Activated CD4-positive, alpha-beta T cell treated with anti-CD3 and anti-CD28 coated beads for 24 hours (primary cell): ENCODE data around the gene MMRN2.
"Not testable (repeated sequence)": the region's sequence is repeated elsewhere in the genome, so short reads cannot be mapped to it uniquely, and the experiment has no call there.

Source experiments
- DNase-seq, 2 donors: peaks; one replicate each; pipeline ENCODE4 v3.0.0-alpha.2; 2020; ENCODE audit warnings: low read depth in 2 of 2

MMRN2 gene, protein sequence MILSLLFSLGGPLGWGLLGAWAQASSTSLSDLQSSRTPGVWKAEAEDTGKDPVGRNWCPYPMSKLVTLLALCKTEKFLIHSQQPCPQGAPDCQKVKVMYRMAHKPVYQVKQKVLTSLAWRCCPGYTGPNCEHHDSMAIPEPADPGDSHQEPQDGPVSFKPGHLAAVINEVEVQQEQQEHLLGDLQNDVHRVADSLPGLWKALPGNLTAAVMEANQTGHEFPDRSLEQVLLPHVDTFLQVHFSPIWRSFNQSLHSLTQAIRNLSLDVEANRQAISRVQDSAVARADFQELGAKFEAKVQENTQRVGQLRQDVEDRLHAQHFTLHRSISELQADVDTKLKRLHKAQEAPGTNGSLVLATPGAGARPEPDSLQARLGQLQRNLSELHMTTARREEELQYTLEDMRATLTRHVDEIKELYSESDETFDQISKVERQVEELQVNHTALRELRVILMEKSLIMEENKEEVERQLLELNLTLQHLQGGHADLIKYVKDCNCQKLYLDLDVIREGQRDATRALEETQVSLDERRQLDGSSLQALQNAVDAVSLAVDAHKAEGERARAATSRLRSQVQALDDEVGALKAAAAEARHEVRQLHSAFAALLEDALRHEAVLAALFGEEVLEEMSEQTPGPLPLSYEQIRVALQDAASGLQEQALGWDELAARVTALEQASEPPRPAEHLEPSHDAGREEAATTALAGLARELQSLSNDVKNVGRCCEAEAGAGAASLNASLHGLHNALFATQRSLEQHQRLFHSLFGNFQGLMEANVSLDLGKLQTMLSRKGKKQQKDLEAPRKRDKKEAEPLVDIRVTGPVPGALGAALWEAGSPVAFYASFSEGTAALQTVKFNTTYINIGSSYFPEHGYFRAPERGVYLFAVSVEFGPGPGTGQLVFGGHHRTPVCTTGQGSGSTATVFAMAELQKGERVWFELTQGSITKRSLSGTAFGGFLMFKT

DNA sequence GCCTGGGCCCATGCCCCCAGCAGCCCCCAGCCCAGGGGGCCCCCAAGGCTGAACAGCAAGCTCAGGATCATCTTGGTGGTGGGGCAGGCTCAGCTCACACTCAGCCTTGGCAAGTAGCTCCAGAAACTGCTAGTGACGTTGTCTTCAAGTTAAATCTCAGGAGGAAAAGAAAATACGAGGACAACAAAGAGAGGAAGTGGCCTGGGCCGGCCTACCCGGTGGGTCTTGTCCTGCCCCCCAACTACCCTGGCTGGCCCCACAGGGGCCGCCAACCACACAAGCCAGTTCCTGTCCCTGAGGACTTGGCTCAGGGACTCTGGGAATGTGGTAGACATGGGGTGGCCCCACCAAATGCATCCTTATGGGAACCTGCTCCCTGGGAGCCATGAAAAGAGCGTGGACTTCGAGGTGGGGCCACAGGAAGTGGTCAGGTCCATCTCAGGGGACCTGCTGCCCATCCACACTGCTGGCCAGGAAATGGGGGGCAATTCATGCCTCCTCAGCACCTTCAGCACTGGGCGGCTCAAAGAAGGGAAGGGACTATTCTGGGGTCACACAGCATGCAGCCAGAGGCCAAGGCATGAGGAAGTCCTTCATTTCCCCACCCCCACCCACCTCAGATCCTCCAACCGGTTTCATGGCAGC, at the start of gene MMRN2:
MMRN2 (minus strand) TSS at position 145 of the 645 bp plus-strand sequence; CDS start at position 71, 74 bp downstream.
- DNase-seq, result no peak

DNA sequence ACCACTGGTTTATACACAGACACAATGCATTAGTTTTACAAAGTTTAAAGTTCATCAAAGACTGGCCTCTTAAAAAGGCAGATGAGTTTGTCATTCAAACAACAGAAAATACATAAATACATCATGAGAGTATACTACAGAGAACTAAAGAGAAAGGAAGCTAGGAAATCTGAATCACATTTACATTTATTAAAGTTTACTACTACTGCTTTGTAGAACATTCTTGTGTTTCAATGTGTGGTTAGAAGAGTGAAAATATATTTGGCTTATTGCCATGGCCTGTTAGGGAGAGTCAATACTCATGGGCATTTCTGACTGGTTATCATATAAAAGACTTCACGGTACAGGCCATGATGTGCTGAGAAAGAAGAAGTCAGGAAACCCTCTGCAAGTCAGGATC, 49.7 kb upstream of the MMRN2 start:
- not testable (repeated sequence) for DNase-seq

DNA sequence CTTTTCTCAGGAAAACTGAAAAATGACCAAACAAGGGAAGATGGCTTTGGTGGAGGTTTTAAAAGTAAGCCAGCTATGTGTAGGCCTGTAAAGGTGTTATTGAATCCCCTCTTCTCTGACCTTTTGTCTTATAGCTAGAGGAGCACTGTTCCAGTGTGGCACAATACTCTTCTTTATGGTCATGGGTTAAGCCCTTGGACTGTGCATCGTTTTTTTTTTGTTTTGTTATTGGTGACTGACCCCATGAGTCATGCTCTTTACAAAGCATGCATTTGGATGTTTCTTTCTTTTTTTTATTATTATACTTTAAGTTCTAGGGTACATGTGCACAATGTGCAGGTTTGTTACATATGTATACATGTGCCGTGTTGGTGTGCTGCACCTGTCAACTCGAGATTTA, 43.1 kb upstream of the MMRN2 start:
- DNase-seq, result no peak

DNA sequence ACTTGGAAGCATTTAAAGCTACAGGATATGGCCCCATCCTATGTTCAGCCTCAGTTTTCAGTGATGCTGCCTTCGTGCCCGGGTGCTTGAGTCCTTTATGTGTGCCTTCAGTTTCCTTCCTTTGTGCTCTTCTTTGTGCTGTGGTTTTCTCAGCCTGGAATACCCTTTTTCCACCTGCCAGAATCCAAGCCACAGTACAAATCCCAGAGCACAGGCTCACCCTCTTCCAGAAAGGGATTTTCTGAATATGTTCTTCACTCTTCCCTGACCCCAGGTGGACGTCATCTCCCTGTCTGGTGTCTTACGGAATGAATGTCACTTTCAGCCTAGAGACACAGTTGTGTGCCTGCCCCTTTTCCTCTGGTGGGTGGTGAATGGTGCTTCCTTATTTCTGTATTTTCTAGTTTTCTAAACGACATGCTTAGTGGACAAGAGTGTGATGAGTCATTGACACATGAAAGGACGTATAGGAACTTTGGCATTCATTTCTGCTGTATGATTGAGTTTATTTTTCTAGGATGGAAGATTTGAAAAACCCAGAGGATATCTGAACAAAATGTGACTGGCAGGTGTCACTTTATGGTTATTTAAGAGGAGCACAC, 42.5 kb upstream of the MMRN2 start:
- DNase-seq, result not testable (repeated sequence)

DNA sequence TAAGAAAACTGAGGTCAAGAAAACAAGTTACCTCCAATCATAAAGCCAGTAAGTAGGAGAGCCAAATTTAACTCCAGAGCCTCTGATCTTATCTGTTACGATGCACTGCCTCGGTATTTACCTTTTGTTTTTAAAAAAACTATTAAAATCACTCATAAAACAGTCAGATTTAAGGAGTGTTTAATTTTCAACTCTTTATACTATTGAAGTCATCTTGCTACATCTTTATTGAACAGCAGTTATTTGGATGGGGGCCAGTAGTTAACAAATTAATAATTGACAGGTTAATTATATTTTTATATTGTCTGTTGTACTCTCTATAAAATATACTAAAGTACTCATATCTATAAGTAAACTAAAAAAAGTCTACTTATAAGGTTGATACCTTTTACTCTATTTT, 35.5 kb upstream of the MMRN2 start:
- DNase-seq, result no peak

DNA sequence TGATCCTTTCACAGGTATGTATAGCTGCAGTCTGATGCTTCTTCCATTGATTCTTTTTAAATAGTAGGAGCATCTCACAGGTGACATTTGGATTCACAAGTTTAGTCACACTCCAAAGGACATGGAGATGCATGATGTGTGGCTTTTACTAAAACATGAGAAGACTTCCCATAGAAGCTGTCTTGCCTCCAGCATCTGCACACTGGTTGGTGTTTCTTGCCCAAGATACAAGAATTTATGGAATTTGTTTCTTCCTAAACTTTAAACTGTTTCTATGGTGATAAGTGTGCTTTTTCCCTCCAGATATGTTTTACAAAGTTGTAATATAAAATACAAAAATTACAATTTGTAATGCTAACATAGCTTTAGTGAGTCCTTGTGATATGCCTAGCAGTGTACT, 35.0 kb upstream of the MMRN2 start:
- DNase-seq, result no peak

DNA sequence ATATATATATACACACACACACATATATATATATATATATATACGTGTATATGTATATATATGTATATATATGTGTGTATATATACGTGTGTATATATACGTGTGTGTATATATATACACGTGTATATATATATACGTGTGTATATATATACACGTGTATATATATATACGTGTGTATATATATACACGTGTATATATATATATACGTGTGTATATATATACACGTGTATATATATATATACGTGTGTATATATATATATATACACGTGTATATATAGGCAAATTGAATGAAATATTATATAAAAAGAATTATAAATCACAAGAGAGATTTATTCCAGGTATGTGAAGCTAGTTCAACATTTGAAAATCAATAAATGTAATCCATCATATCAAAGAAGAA, 33.9 kb upstream of the MMRN2 start:
- DNase-seq, result not testable (repeated sequence)

DNA sequence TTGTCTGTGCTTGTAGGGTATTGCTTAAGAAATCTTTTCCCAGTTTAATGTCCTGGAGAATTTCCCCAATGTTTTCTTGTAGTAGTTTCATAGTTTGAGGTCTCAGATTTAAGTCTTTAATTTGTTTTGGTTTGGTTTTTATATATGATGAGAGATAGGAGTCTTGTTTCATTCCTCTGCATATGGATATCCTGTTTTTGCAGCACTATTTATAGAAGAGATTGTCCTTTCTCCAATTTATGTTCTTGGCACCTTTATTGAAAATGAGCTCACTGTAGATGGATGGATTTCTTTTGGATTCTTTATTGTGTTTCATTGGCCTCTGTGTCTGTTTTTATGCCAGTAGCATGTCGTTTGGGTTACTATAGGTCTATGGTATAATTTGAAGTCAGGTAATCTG, 31.1 kb upstream of the MMRN2 start:
- no peak for DNase-seq

DNA sequence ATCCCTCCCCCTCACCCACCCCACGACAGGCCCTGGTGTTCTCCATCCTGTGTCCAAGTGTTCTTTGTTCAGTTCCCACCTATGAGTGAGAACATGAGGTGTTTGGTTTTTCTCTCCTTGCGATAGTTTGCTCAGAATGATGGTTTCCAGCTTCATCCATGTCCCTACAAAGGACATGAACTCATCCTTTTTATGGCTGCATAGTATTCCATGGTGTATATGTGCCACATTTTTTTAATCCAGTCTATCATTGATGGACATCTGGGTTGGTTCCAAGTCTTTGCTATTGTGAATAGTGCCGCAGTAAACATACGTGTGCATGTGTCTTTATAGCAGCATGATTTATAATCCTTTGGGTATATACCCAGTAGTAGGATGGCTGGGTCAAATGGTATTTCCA, 27.1 kb upstream of the MMRN2 start:
- DNase-seq, result not testable (repeated sequence)

DNA sequence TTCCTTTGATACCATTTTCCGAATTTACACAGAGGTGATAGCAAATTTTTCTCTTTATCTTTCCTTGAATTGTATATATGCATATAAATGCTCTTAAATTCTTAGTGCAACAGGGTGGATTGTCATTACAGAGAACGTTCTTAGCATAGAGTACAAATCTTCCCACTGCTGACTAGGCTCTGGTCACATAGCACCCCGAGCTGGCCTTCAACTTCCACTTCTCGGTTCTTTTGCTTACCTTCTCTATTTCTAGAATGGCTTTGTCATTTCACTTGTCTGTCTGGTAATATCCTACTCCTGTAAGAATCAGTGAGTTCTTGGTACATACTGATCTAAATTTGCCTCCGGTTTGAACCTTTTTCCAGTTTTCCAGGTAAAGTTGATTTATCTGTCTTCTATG, 24.3 kb upstream of the MMRN2 start:
- no peak for DNase-seq

DNA sequence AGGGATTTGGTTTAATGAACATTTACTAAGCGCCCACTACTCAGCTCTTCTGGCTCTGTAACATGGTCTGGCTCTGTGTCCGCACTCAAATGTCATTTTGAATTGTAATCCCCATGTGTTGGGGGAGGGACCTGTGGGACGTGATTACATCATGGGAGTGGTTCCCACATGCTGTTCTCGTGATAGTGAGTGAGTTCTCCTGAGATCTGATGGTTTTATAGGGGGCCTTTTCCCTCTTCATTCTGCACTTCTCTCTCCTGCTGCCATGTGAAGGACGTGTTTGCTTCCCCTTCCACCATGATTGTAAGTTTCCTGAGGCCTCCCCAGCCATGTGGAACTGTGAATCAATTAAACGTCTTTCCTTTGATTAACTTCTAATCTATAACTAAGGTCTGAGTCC, 23.6 kb upstream of the MMRN2 start:
- DNase-seq, result not testable (repeated sequence)

DNA sequence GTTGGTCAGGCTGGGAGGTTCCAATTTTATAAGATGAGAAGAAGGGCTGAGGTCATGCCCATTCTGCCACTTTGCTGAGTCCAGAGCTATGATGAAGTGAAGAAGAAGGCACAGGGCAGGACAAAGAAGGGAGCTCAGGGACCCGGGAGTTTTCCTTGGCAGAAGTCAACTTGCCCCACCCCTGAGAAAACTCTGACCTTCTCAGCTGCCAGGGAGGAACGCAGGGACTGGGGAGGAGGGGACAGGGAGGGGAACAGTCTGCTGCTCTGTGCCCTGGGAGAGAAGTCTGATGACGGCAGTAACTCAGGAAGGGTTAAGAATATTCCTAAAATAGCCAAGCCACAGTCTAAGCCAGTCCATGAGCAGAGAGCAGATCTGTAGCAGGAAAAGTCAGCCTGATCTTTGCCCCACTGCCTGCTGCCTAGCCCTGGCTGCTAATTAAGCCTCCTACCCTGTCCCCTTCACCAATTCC, 22.6 kb upstream of the MMRN2 start:
- DNase-seq, result no peak

DNA sequence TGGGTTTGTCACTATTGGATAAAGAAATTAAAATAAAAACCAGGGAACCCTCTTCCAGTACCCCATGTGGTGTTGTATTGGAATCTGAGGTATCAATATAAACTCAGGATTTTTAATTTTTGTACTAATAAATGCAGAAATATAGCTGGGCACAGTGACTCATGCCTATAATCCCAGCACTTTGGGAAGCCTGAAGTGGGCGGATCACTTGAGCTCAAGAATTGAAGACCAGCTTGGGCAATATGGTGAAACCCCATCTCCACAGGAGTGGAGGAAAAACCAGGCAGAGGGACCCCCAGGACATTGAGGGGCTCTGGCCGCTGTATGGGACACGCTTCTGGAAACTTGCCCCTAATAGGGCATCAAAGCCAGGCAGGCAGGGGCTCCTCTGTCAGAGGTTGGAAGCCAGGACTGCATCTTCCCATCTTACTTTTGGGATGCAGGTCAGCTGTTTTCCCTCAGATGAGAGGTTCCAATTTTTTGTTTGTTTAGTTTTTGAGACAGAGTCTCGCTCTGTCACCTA, 21.9 kb upstream of the MMRN2 start:
- no peak for DNase-seq

DNA sequence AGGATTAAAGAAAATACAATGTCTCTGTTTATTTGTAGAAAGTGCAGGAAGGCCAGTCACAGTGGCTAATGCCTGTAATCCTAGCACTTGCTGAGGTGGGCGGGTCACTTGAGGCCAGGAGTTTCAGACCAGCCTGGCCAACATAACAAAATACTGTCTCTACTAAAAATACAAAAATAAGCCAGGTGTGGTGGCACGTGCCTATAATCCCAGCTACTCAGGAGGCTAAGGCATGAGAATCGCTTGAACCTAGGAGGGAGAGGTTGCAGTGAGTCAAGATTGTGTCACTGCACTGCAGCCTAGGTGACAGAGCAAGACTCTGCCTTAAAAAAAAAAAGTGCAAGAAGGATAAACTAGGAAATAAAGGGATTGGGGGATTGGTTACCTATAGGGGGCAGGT, 21.0 kb upstream of the MMRN2 start:
- DNase-seq, result not testable (repeated sequence)

DNA sequence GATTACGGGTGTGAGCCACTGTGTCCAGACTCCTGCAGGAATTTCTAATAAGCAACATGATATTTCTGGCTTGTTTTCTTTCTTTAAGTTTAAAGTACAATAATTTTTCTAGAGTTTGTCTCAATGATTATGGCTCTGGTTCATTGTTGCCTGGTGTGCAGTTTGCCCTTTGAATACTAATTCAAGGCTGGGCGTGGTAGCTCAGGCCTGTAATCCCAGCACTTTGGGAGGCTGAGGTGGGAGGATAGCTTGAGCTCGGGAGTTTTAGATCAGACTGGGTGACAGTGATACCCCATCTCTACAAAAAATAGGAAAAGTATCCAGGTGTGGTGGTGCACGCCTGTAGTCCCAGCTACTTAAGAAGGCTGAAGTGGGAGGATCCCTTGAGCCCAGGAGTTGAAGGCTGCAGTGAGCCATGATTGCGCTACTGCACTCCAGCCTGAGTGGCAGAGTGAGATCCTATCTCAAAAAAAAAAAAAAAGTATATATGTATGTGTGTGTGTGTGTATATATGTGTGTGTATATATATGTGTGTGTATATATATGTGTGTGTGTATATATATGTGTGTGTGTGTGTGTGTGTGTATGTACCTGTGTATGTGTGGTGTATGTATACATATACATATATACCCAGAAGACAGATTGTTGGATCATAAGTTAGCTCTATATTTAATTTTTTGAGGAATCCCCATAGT, 19.1 kb upstream of the MMRN2 start:
- DNase-seq, result no peak

DNA sequence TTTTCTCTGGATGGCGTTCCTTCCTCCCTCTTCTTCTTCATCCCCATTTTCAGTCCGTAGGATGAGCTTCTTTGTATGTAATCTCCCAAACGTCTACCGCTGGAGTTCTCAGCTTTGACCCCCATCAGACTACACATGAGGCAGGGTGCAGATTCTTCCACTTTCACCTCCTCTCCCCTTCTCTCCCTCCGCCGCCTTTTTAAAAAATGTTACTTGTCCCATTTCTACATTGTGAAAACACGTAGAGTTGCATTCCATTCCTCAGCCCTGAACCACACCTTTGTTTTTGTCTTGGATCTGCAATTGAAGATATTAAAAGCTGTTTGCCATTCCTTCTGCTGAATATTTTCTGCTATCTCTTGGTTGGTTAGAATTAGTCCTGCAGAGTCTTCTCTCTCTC, 17.1 kb upstream of the MMRN2 start:
- no peak for DNase-seq

DNA sequence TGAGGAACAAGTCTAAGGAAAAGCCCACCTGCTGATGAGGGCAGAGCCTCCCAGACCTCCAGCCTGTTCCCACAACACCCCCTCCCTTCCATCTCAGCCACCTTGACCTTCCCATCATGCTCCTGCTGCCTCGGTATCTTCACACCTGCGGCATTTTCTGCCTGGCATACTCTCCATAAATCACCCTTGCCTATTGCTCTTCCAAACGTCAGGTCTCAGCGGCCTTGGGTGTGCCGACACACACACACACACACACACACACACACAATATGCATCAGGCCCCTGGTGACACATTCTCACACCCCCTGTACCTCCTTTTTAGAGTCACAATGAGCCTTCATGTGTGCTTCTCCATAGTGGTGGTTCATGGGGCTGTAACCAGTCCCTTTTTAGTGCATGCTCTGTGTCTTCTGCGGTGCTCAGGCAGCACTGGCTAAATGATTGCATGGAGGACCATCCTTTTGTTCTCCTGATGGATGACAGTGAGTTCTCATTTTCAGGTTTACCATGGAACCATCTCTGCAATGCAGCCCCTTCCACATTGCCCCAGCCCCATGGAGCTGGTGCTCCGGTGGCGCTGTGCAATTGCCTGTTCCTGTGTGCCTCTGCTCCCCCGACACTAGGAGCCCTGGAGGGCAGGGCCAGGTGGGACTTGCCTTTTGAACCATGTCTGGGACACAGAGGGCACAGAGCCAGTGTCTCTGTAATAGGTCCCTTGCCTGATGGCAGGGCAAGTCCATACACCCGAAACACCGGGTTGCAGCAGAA, 15.4 kb upstream of the MMRN2 start:
- DNase-seq, result no peak

DNA sequence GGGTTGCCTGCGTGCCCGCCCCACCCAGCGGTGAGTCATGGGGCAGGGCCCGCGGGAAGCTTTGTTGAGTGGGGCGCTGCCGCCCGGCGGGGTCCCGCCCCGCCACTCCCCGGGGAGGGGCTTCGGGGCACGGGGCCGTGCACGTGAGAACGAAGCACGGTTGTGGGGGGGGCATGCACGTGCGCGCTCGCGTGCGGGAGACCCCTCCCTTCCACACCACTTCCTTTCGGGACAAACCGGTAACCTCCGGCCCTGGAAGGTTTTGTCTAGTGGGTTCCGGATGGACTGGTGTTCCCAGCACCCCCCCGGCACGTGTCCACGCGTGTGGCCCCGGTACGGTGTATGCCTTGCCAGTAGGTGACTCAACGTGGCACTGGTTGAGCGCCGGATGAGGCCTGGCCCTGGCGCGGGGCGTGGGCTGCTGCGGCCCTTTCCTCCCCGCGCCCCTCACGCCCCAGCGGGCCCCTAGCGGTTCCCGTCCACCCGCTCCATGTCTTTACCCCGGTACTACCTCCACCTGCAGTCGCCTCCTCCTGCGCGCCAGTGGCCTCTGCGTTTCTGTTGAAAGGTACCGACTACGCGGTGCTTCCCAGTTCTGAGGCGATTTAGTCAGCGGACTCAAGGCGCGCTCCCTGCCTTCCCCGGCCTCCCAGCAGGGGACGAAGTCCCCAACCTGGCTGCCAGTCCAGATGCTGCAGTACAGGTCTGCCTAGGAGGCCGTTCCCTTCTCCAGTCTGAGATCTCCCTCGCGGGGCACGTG, 14.0 kb upstream of the MMRN2 start:
- DNase-seq, result peak; percentile 72

DNA sequence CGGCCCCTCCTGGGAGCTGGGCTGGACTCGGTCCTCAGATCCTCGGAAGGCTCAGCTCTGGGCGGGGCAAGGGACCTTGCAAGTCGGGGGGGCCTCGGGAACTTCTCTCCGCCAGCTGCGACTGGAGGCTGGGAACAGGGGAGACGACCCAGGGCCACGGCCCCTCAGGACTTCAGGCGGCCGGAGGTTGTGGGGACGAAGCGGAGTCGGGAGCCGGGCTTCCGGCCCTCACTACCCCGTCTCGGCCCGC, 13.5 kb upstream of the MMRN2 start:
- DNase-seq, result no peak
